ENCODE measurements around the gene GPR39.

GRCh38 chr2:132550946-132551345 lies 134.3 kb downstream of the GPR39 start:
- TF ChIP-seq CTCF (conservative IDR thresholded peaks at IDR 0.05; ENCODE audit: low read length) (no peak), EZH2phosphoT487 (IDR thresholded peaks at IDR 0.05; ENCODE audit: borderline replicate concordance, low read depth, low read length) (no peak)
